IMR-90 (cell line): ENCODE data around the gene PRUNE2. TPM values are rescaled to one million over a fixed set of nuclear protein-coding genes. Genes with fewer than 3 reads are reported as not detected.
A peak's percentile ranks its signal among the peaks of the same experiment; 100 is the strongest.

Experiments
- ATAC-seq: fragments of 200-7000 bp; cut with Tn5 transposase; 2 replicates; pipeline ENCODE4 v1.9.1; 2020; ENCODE audit warnings: low read depth, mild to moderate bottlenecking, moderate library complexity
- BruUV-seq: library from RNA; stranded (reverse); fragments of 400-500 nt; replicated peaks from 2 replicates; lab custom pipeline; 2021; lab: Mats Ljungman, UMichigan
- CTCF ChIA-PET: fragments of 300-600 bp; formaldehyde crosslinking; extraction: SDS; loops from one replicate; lab custom pipeline; 2021; ENCODE audit warnings: antibody characterized with exemption; lab: Yijun Ruan, JAX
- POLR2A ChIA-PET: fragments of 300-600 bp; sonication (Branson Sonifier 250); formaldehyde crosslinking; loops from one replicate; lab custom pipeline; 2022; ENCODE audit warnings: antibody characterized with exemption; ENCODE audit not compliant: unreplicated experiment; lab: Charles Lee
- DNase-seq: peaks from one replicate; pipeline ENCODE4 v3.0.0; 2013
- H2AFZ ChIP-seq: replicated peaks from 2 replicates; pipeline ENCODE3; 2013; ENCODE audit warnings: low read length, mild to moderate bottlenecking; ENCODE audit not compliant: poor library complexity
- H2AK5ac ChIP-seq: 2 replicates; pipeline ENCODE4 v1.6.1; 2013; ENCODE audit warnings: low read depth, low read length, inconsistent platforms
- H2AK9ac ChIP-seq: replicated peaks from 2 replicates; pipeline ENCODE3; 2013; ENCODE audit warnings: mild to moderate bottlenecking, low read depth, low read length, moderate library complexity; ENCODE audit not compliant: poor library complexity
- H2BK120ac ChIP-seq: 2 replicates; pipeline ENCODE4 v1.6.1; 2013; ENCODE audit warnings: low read depth, low read length, inconsistent platforms
- H2BK15ac ChIP-seq: 3 replicates; pipeline ENCODE4 v1.6.1; 2013; ENCODE audit warnings: low read depth, low read length, inconsistent platforms
- H2BK20ac ChIP-seq: 2 replicates; pipeline ENCODE4 v1.6.1; 2013; ENCODE audit warnings: low read depth, mild to moderate bottlenecking, inconsistent platforms, low read length, moderate library complexity
- H2BK5ac ChIP-seq: 2 replicates; pipeline ENCODE4 v1.6.1; 2013; ENCODE audit warnings: mild to moderate bottlenecking, low read depth, low read length, inconsistent platforms; ENCODE audit not compliant: poor library complexity, severe bottlenecking
- H3K14ac ChIP-seq: replicated peaks from 2 replicates; pipeline ENCODE4 v1.6.1; 2013; ENCODE audit warnings: low read depth, low read length, inconsistent platforms
- H3K18ac ChIP-seq: 2 replicates; pipeline ENCODE4 v1.6.1; 2013; ENCODE audit warnings: low read depth, low read length, control low read depth
- H3K23ac ChIP-seq: 2 replicates; pipeline ENCODE4 v1.6.1; 2013; ENCODE audit warnings: low read depth, low read length, inconsistent platforms
- H3K27ac ChIP-seq: 2 replicates; pipeline ENCODE4 v1.5.1; 2013; ENCODE audit warnings: mild to moderate bottlenecking, control low read depth, low read length; ENCODE audit not compliant: insufficient read depth
- H3K27me3 ChIP-seq: 2 replicates; pipeline ENCODE4 v1.6.1; 2013; ENCODE audit warnings: low read length; ENCODE audit not compliant: control insufficient read depth, insufficient read depth
- H3K36me3 ChIP-seq: 2 replicates; pipeline ENCODE4 v1.6.1; 2013; ENCODE audit warnings: low read length, mixed read lengths; ENCODE audit not compliant: control insufficient read depth, insufficient read depth
- H3K4ac ChIP-seq: 2 replicates; pipeline ENCODE4 v1.6.1; 2013; ENCODE audit warnings: low read depth, low read length, inconsistent platforms
- H3K4me1 ChIP-seq: 2 replicates; pipeline ENCODE4 v1.6.1; 2013; ENCODE audit warnings: low read length, mixed read lengths; ENCODE audit not compliant: control insufficient read depth, insufficient read depth
- H3K4me2 ChIP-seq: 2 replicates; pipeline ENCODE4 v1.6.1; 2013; ENCODE audit warnings: low read depth, mild to moderate bottlenecking, control low read depth, low read length, moderate library complexity
- H3K4me3 ChIP-seq: 2 replicates; pipeline ENCODE4 v1.5.1; 2013; ENCODE audit warnings: low read depth, mild to moderate bottlenecking, control low read depth, low read length, moderate library complexity; ENCODE audit not compliant: insufficient read depth
- H3K56ac ChIP-seq: 2 replicates; pipeline ENCODE4 v1.6.1; 2013; ENCODE audit warnings: low read length, inconsistent platforms; ENCODE audit not compliant: insufficient read depth; ENCODE audit errors: extremely low read depth
- H3K79me1 ChIP-seq, 2 experiments: 2 replicates each; pipeline ENCODE4 v1.6.1; 2013; ENCODE audit warnings: low read length in 2 of 2, inconsistent platforms in 1 of 2, low read depth in 1 of 2
- H3K9ac ChIP-seq: 2 replicates; pipeline ENCODE4 v1.6.1; 2013; ENCODE audit warnings: low read depth, low read length, control low read depth
- H3K9me1 ChIP-seq: 2 replicates; pipeline ENCODE4 v1.6.1; 2013; ENCODE audit warnings: low read length, inconsistent platforms; ENCODE audit not compliant: insufficient read depth
- H3K9me3 ChIP-seq: 2 replicates; pipeline ENCODE4 v1.6.1; 2013; ENCODE audit warnings: low read length; ENCODE audit not compliant: control insufficient read depth, insufficient read depth
- H4K20me1 ChIP-seq: 2 replicates; pipeline ENCODE4 v1.6.1; 2013; ENCODE audit warnings: low read length, inconsistent platforms; ENCODE audit not compliant: insufficient read depth
- H4K5ac ChIP-seq: 2 replicates; pipeline ENCODE4 v1.6.1; 2013; ENCODE audit warnings: mild to moderate bottlenecking, low read depth, low read length, control low read depth
- H4K8ac ChIP-seq, 2 experiments: 2 replicates each; pipeline ENCODE4 v1.6.1; 2013; ENCODE audit warnings: low read depth in 2 of 2, low read length in 2 of 2, control low read depth in 1 of 2, inconsistent platforms in 1 of 2
- H4K91ac ChIP-seq: 2 replicates; pipeline ENCODE4 v1.6.1; 2013; ENCODE audit warnings: low read depth, low read length, inconsistent platforms; ENCODE audit not compliant: insufficient read depth
- MAFK ChIP-seq: IDR thresholded peaks from 2 replicates; pipeline ENCODE4 v1.6.1; 2012; ENCODE audit warnings: low read depth, low read length, improper control_type of control experiment
- WGBS, 2 experiments: methylation state at CpG; one replicate each; pipeline versions ENCODE4 v1.1.5 to v1.1.7; 2013; ENCODE audit warnings: missing lambda C conversion rate in 2 of 2; ENCODE audit not compliant: insufficient read length in 1 of 2; ENCODE audit errors: extremely low coverage in 2 of 2; 5-methylcytosine and 5-hydroxymethylcytosine counted together
- dilution Hi-C: fragments of 300-500 bp; cut with HindIII; formaldehyde crosslinking; loops from one replicate; pipeline ENCODE4 v1.14.3; 2018; ENCODE audit warnings: low sequenced_read_pairs; ENCODE audit not compliant: unreplicated experiment
- in situ Hi-C: fragments of 300-500 bp; cut with MboI; formaldehyde crosslinking; loops from 3 replicates; pipeline ENCODE4 v1.14.3; 2019; ENCODE audit warnings: low sequenced_read_pairs, inconsistent platforms, mixed read lengths
- intact Hi-C: fragments of 100-400 bp; cut with micrococcal nuclease; formaldehyde crosslinking; loops from 2 replicates; pipeline ENCODE4 v1.10.0; 2022
- polyA plus RNA-seq, 3 experiments: library from polyadenylated mRNA; depleted of rRNA; stranded (reverse); fragments of >200 nt; gene quantifications; 2 replicates each; pipeline ENCODE4 v1.2.3, GENCODE V29; 2012; ENCODE audit warnings: low replicate concordance in 1 of 3
- total RNA-seq: library from RNA; depleted of rRNA; stranded (reverse); fragments of >200 nt; gene quantifications from 2 replicates; pipeline ENCODE4 v1.2.3, GENCODE V29; 2012
- TF ChIP-seq, protein P1 (sequence below): conservative IDR thresholded peaks from 2 replicates; pipeline ENCODE4 v1.5.1; 2012; ENCODE audit warnings: mild to moderate bottlenecking, low read depth, low read length, improper control_type of control experiment

Gene PRUNE2
- total and polyA plus RNA-seq, 2 of the 4 experiments (the other 2 are of a cell fraction), result 0.70 to 1.6 TPM

GRCh38 chr9:76949865-76950264 is 44.0 kb upstream of the PRUNE2 start:
- no peak overlapping the region for H2AK9ac ChIP-seq
- no peak overlapping the region for H3K9ac ChIP-seq
- no peaks in the 10 kb centered on the region for H3K79me1 ChIP-seq
- ATAC-seq, result no peak
- no peak overlapping the region for H3K4me3 ChIP-seq
- no peak overlapping the region for H4K8ac ChIP-seq
- no peaks in the 10 kb centered on the region for H3K9me1 ChIP-seq
- H3K27me3 ChIP-seq, result peaks cover 5% of the 10 kb centered on the region
- ChIA-PET POLR2A (no interaction called here), CTCF (no interaction called here)
- no peak overlapping the region for H2BK20ac ChIP-seq
- H3K27ac ChIP-seq, result no peak overlapping the region
- no peak overlapping the region for H3K56ac ChIP-seq
- H2BK120ac ChIP-seq, result no peak overlapping the region
- no peaks in the 10 kb centered on the region for H3K36me3 ChIP-seq
- H3K18ac ChIP-seq, result no peak overlapping the region
- no peak overlapping the region for H3K14ac ChIP-seq
- dilution Hi-C loops (no loop called here), intact Hi-C loops (no loop called here), in situ Hi-C loops (no loop called here)
- no peaks in the 10 kb centered on the region for H4K20me1 ChIP-seq
- H3K4me1 ChIP-seq, result no peaks in the 10 kb centered on the region
- TF ChIP-seq, protein P1, sequence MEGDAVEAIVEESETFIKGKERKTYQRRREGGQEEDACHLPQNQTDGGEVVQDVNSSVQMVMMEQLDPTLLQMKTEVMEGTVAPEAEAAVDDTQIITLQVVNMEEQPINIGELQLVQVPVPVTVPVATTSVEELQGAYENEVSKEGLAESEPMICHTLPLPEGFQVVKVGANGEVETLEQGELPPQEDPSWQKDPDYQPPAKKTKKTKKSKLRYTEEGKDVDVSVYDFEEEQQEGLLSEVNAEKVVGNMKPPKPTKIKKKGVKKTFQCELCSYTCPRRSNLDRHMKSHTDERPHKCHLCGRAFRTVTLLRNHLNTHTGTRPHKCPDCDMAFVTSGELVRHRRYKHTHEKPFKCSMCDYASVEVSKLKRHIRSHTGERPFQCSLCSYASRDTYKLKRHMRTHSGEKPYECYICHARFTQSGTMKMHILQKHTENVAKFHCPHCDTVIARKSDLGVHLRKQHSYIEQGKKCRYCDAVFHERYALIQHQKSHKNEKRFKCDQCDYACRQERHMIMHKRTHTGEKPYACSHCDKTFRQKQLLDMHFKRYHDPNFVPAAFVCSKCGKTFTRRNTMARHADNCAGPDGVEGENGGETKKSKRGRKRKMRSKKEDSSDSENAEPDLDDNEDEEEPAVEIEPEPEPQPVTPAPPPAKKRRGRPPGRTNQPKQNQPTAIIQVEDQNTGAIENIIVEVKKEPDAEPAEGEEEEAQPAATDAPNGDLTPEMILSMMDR, result no peak
- TF ChIP-seq MAFK, result peak; percentile 87
- no peak overlapping the region for H3K4me2 ChIP-seq
- BruUV-seq, result no TSS peak
- H3K9me3 ChIP-seq, result no peaks in the 10 kb centered on the region
- no peak overlapping the region for H4K91ac ChIP-seq
- WGBS, 2 experiments, result no CpG with 5 or more reads among the region's 4 CpGs
- no peak overlapping the region for H2BK5ac ChIP-seq
- no peak overlapping the region for H2BK15ac ChIP-seq
- no peak overlapping the region for H2AFZ ChIP-seq
- H3K23ac ChIP-seq, result no peak overlapping the region
- H3K4ac ChIP-seq, result no peak overlapping the region
- H4K5ac ChIP-seq, result no peak overlapping the region
- no peak overlapping the region for H2AK5ac ChIP-seq
- DNase-seq, result no peak
